A673 (cell line): ENCODE results near the gene ALX3. TPM values are rescaled to one million over a fixed set of nuclear protein-coding genes. Genes with fewer than 3 reads are reported as not detected.

Experiments used
- BruUV-seq: library from RNA; stranded (reverse); fragments of 400-500 nt; replicated peaks from 2 replicates; lab custom pipeline; 2021; lab: Mats Ljungman, UMichigan
- CTCF ChIA-PET: fragments of 300-600 bp; sonication (Branson Sonifier 250); formaldehyde crosslinking; loops from one replicate; lab custom pipeline; 2022; ENCODE audit warnings: antibody characterized with exemption; lab: Charles Lee
- POLR2A ChIA-PET: fragments of 300-600 bp; sonication (Branson Sonifier 250); formaldehyde crosslinking; loops from one replicate; lab custom pipeline; 2022; ENCODE audit warnings: antibody characterized with exemption; ENCODE audit not compliant: low non-redundant PET; lab: Charles Lee
- DNase-seq: peaks from one replicate; pipeline ENCODE4 v3.0.0-alpha.2; 2015; ENCODE audit warnings: low spot score
- H3K27ac ChIP-seq: fragments of 200-600 bp; sonication (generic); 2 replicates; pipeline ENCODE4 v1.5.1; 2016; ENCODE audit warnings: mixed run types, low read depth, mild to moderate bottlenecking, mixed read lengths, antibody characterized with exemption, low read length; ENCODE audit not compliant: poor library complexity, severe bottlenecking
- H3K27me3 ChIP-seq: fragments of 200-600 bp; sonication (generic); replicated peaks from 2 replicates; pipeline ENCODE4 v1.6.1; 2017; ENCODE audit warnings: mixed run types, low read depth, mild to moderate bottlenecking, mixed read lengths, antibody characterized with exemption, low read length; ENCODE audit not compliant: insufficient read depth, poor library complexity
- H3K36me3 ChIP-seq: fragments of 200-600 bp; sonication (generic); 2 replicates; pipeline ENCODE4 v1.6.1; 2016; ENCODE audit warnings: mixed run types, mild to moderate bottlenecking, mixed read lengths, antibody characterized with exemption, low read length; ENCODE audit not compliant: insufficient read depth, poor library complexity, severe bottlenecking
- H3K4me1 ChIP-seq: fragments of 200-600 bp; sonication (generic); 2 replicates; pipeline ENCODE4 v1.6.1; 2017; ENCODE audit warnings: mixed run types, mild to moderate bottlenecking, mixed read lengths, antibody characterized with exemption, low read length; ENCODE audit not compliant: insufficient read depth, poor library complexity, severe bottlenecking
- H3K4me3 ChIP-seq: fragments of 200-600 bp; sonication (generic); 2 replicates; pipeline ENCODE4 v1.5.1; 2016; ENCODE audit warnings: low read depth, mixed run types, mild to moderate bottlenecking, mixed read lengths, low read length; ENCODE audit not compliant: poor library complexity, severe bottlenecking
- H3K9me3 ChIP-seq: fragments of 200-600 bp; sonication (generic); 2 replicates; pipeline ENCODE4 v1.6.1; 2016; ENCODE audit warnings: mixed run types, low read depth, mild to moderate bottlenecking, mixed read lengths, antibody characterized with exemption, low read length; ENCODE audit not compliant: poor library complexity, severe bottlenecking
- CTCF ChIP-seq: fragments of 300-800, 200-600 bp; sonication (generic); conservative IDR thresholded peaks from 2 replicates; pipeline ENCODE4 v1.5.1; 2017; ENCODE audit warnings: low read depth, mild to moderate bottlenecking, antibody characterized with exemption, low read length, moderate library complexity, mixed read lengths
- EZH2 ChIP-seq: fragments of 200-600 bp; sonication (generic); IDR thresholded peaks from 2 replicates; pipeline ENCODE4 v1.6.1; 2017; ENCODE audit warnings: borderline replicate concordance, low read depth, mild to moderate bottlenecking, mixed read lengths, antibody characterized with exemption, low read length; ENCODE audit not compliant: poor library complexity, severe bottlenecking
- intact Hi-C: fragments of 100-400 bp; cut with micrococcal nuclease; formaldehyde crosslinking; loops from one replicate; pipeline ENCODE4 v1.10.0; 2022; ENCODE audit not compliant: unreplicated experiment
- total RNA-seq: library from RNA; stranded (reverse); gene quantifications from 2 replicates; pipeline ENCODE4 v1.2.3, GENCODE V29; 2021

ALX3 gene
- total RNA-seq, 1 experiment from 2014 or later, result 0.84 TPM

- Histone ChIP-seq H3K36me3 (no peaks in the 10 kb centered on the region), H3K27ac (no peak overlapping the region), H3K9me3 (no peaks in the 10 kb centered on the region), H3K27me3 (peaks cover 58% of the 10 kb centered on the region), H3K4me3 (no peak overlapping the region), H3K4me1 (no peaks in the 10 kb centered on the region)
- DNase-seq, result no peak
- CTCF ChIA-PET, result no interaction called here
- POLR2A ChIA-PET, result no interaction called here
- TF ChIP-seq CTCF (no peak), EZH2 (no peak)
- intact Hi-C loops, result no loop called here
- BruUV-seq, result no TSS peak
Observed at GRCh38 chr1:110107867-110108469, 37.5 kb upstream of the ALX3 start.

- intact Hi-C loops, result loop anchor here (1.0 kb wide), 1 partner anchor 53 kb away; no protein-coding TSS in a partner anchor
- TF ChIP-seq CTCF (peak; percentile 94), EZH2 (no peak)
- Histone ChIP-seq H3K27me3 (peaks cover 41% of the 10 kb centered on the region), H3K9me3 (no peaks in the 10 kb centered on the region), H3K27ac (no peak overlapping the region), H3K4me1 (no peaks in the 10 kb centered on the region), H3K4me3 (no peak overlapping the region), H3K36me3 (no peaks in the 10 kb centered on the region)
- POLR2A ChIA-PET, result no interaction called here
- CTCF ChIA-PET, result interaction anchor here (1.3 to 2.0 kb wide), 3 partner anchors 16 to 76 kb away, joined by 6 to 15 read pairs (median 7); no protein-coding TSS in a partner anchor
- DNase-seq, result peak; percentile 74
- BruUV-seq, result no TSS peak
Observed at GRCh38 chr1:110106013-110106941, 35.8 kb upstream of the ALX3 start.

GRCh38 chr1:110102081-110102480, 31.6 kb upstream of the ALX3 start:
- Histone ChIP-seq H3K36me3 (no peaks in the 10 kb centered on the region), H3K27ac (no peak overlapping the region), H3K4me1 (no peaks in the 10 kb centered on the region), H3K4me3 (no peak overlapping the region), H3K9me3 (no peaks in the 10 kb centered on the region), H3K27me3 (peaks cover 8% of the 10 kb centered on the region)
- intact Hi-C loops, result no loop called here
- TF ChIP-seq EZH2 (no peak), CTCF (no peak)
- BruUV-seq, result no TSS peak
- ChIA-PET CTCF (interaction anchor here (1.3 kb wide), 1 partner anchor 14 kb away, joined by 3 read pairs; no protein-coding TSS in a partner anchor), POLR2A (no interaction called here)
- no peak for DNase-seq
